NCI-H748 (cell line): ENCODE measurements around the gene RASSF8.

Source experiments
- DNase-seq: peaks from one replicate; lab custom pipeline; 2025; ENCODE audit not compliant: unreplicated experiment; lab: John Stamatoyannopoulos, UW

The RASSF8 gene

DNA sequence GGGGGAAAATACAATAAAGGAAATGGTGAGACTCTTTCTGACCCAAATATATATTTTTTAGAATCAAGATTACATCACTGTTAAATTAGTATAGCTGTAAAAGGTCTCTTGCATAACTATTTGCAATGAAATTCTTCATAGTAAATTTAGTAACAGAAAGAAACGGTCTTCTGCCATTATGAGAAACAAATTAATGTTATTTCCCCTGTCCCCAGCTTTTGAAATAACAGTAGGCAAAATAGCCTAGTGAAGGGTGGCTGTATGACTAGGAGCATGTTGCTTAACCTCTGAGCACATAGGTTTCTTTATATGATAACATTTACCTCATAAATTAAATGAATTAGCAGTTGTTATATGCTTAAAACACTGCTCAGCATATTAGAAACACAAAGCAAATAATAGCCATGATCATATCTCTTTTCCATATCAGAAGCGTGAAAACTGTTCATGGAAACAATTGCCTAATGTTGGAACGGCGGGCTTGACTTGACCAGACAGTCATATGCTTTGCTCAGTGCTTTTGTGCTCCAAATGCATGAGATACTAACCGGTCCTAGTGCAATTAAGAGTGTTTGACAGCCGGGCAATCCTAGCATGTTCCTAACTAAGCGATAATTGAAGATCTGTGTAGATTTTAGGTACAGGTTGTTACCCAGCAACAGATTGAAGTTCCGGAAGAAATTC, 142.3 kb downstream of the RASSF8 start:
- no peak for DNase-seq

DNA sequence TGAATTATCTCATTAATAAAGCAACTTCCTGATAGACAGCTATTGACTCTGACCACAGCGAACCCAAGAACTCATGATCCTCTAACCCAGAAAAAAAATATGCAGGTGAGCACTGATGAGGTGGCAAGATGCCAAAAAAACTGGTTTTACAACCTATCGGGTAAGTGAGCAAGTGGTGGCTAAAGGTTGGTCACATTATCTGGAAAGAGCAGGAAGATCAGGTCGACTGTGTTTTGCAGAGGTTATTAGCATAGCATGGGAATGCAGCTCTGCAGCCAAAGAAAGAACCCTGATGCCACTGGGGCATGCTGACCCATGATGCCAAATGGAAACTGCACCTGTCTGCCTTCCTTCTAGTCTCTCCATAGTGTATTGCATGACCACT, 142.9 kb downstream of the RASSF8 start:
- DNase-seq: peak; percentile 92

DNA sequence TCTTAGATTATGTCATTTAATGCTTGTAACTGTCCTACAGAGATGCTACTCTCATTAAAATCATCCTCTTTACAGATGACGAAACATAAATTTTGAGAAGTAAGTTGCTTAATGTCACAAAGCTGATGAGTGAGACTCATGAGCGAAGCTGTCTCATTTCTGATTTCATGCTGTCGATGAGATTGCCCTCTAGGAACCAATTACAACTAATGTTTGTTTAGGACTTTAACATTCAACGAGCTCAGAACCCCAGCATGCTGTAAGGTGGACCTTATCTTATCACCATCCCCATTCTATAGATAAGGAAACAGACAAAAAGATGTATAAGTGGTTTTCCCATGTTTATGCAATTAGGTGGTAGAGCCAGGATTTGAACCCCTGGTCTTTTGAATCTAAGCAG, 143.3 kb downstream of the RASSF8 start:
- no peak for DNase-seq

DNA sequence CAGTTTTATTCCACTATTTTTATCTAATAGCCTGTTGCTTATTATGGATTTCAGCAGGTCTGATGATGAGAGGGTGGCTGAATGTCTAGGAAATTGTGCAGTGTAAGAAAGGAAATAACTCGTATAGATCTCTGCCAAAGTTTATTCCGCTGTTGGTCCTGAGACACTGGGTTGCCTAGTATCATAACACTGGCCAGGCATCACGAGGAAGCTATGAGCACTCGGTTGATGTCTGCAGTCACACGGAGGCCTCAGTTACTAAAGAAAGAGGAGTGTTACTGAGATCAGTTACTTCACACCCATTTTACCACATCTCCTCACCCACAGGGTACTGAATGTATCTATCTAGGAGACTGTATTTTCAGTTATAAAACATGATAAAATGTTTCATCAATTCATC, 144.5 kb downstream of the RASSF8 start:
- no peak for DNase-seq

DNA sequence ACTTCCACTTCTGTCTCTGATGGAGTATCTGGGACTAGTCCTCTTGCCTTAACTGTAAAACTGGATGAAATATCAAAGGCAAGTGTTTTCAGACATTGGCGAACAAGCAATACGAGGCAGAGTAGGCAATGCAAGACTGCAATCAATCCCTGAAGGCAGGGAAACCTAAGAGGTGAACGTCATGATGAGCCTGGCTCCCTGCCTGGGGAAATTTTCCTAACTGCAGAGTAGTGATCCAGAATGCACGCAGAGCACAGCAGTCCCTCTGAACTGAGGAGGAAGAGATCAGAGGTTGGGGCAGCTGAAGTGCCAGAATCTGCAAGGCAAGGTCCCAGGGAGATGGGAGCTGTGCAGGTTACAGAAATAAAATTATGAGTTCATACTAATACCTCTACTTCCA, 147.9 kb downstream of the RASSF8 start:
- no peak for DNase-seq

DNA sequence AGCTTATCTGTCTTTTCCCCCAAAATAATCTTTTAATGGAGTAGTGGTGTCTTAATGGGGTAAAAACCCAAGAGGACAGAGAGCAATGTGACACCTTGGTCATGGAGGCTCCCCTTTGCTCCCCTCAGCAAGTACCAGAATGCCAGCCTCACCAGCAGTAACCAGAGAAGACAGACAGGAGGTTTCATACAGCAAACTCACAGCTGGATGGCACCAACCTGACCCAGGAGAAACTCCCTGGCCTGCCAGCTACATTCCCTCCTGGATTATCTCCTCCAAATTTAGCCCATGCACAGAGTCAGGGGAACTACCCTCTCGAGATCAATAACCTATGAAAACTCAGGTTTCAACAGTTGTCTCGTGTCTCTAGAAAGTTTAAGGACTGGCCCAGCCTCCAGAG, 150.4 kb downstream of the RASSF8 start:
- DNase-seq: no peak

DNA sequence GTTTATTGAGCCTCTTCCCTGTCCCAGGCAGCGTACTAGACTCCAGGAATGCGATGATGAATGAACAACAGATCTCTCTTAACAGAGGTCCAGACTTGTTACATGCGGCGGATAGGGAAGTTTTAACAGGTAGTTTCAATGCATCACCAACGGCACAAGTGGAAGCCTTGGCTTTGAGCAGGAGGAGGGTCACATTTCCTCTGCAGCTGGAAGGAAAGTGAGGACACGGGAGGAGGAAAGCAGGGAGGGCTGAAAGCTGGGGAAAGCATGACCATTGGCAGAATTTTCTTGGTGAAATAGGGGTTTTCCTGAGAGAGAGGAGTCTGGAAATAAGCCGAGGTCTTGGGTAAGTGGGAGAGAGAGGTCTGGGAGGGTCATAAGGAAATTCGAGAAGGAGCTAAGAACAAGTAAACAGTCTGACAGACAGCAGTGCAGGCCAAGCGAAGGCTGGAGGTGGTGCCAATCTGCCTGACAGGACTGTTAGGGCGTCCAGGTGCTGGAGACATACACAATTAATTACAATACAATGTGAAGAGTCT, 150.9 kb downstream of the RASSF8 start:
- peak; percentile 37 for DNase-seq

DNA sequence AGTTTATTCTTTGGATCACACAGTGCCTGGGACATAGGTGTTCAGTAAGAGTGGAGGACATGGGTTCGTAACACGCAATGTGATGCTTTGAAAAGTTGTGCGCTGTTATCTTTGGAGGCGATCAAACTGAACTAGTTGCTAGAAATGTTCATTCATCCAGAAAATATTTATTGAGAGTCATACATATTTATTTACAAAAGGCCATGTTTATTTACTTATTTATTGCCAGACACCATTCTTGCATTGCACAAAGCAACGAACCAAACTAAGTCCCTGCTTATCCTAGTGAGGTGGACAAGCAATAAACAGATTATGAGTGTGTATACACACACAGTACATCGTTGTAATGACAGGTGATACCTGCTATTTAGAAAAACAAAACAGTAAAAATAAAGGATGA, 153.8 kb downstream of the RASSF8 start:
- no peak for DNase-seq

DNA sequence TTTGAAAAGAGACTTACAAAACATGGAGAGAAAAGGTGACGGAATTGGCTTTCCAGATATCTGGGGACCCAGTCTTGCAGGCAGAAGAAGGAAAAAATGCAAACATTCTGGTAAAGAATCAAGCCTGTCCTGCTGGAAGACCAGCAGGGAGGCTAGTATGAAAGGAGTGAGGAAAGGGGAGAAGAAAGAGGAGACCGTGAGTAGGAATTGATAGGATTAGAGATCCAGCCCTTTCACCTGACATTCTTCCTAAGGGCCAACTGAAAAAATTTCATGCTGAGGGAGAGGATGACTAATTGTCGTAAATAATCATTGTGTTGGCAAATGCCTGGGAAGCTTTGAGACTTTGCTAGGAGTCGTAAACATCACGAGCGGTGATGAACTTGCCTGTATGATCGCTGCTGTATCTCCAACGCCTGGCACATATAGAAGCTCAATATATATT, 154.2 kb downstream of the RASSF8 start:
- peak; percentile 80 for DNase-seq

DNA sequence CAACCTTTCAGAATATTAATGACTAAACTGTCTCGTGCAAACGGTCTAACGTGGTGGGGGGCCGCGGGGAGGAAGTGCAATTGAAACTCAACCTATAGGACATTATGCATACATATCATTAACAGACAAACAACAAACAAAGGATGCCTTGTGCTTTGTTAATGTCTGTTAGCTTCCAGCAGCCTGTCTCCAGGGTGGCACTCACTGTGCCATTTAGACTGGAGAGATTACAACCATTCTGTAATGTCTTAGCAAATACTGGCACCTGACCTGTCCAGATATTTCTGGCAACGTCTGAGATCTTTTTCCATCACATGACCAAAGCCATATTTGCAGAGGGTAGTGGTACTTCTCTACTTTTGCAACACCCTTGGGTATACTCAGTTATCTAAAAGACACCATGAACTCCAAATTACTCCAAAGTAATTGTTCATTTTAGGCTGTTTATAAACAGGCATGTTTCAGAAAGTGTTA, 154.7 kb downstream of the RASSF8 start:
- DNase-seq: peak; percentile 93

DNA sequence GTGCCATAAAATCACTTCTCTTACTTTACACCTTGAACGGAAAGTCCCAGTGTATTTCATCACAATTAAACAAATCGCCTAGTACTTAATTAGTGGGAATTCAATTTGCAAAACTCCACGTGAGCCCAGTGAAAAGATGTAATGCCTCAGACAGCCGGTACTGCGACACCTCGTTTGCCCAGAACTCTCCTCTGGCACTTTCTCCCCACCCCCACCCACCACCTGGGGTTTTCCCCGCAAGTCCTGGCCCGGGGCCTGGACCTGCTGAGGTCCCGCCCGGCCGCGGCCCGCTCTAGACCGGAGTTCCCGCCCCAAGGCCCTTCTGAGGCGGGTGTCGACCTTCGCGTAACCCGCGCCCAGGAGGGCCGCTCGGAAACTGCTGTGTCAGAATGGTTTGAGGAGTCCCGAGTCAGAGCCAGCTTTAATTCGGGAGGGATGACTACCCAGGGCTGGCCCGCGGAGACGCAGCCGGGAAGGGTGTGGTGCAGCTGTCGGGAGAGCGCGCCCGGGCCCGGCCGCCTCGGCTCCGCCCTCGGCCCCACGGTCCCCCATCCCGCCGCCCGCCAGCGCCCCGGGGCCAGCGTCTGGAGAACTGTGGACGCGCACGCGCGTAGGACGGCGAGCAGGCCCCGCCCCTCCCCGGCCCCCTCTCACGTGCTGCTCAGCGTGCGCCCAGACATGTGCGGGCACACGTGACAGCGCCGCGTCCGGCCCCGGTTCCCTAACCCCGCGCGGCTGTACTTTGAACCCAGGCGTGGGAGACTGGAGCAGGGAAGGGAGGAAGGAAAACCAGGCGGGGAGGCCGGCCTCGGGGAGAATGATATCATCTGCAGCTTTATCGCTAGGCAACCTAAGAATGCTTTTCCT, 155.6 kb downstream of the RASSF8 start:
- peak; percentile 76 for DNase-seq

DNA sequence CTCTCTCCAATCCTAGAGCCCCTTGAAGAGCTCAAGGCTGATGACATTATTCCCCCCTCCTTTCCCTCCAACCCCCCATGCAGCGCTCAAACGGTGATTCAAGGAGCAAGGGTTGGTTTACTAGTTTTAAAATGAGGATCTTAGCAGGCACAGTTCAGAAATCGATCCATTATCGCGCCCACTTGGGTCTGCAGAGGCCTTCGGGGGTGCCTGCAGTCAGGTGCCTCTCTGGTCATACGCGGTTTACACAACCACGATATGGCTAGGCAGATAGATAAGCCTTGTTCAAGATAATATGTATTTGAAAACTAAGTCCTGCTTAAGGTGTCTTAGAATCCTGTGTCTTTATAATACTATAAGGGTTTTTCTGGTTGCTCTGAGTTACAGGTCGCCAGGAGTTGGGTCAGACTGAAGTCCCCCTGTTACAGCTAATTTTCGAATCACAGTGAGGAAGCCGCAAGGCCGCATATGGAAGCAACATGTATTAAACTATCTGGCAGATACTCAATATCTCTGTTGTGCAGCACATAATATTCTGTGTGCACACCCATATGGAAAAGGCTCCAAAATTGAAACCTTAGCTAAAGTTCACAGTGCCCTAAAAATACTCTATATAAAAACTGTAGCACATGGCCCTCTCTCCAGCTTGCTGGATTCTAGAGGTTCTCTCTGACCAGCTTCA, 156.4 kb downstream of the RASSF8 start:
- no peak for DNase-seq

DNA sequence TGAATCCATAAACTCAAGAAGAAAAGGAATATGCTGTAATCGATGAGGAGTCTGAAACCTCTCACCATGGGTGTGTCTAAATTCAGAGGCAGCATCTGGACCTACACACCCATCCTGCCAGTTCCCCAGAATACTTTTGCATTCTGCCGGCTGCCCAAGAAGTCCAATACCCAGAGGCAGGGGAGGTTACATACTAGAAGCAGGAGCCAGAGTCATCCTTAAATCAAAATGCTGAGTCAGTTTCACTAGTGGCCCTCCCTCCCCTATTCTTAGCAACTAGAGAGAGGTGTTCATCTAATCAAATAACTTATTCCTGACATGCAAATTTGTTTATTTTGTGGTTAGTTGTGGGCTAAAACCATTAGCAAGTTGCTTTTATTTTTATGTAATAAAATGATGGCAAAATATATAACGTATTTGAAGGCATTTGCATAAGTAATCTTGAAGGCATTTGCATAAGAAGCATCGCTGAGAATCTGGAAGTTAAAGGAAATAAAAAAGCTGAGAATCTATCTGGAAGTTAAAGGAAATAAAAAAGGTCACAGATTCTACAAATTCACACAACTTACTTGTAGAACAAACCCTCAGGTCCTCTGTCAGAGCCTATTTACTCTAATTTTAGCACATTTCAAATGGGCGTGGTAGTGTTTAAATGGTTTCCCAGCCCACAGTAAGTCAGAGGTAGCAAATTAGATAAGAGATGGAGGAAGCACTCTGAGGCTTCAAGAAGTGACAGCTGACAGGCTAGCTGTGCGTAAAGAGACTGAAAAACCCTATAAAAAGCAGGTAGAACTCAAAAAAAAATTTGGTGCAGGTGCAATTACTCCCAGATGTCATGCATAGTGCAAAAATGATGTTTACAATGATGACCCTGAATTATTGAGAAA, 158.6 kb downstream of the RASSF8 start:
- DNase-seq: peak; percentile 9

DNA sequence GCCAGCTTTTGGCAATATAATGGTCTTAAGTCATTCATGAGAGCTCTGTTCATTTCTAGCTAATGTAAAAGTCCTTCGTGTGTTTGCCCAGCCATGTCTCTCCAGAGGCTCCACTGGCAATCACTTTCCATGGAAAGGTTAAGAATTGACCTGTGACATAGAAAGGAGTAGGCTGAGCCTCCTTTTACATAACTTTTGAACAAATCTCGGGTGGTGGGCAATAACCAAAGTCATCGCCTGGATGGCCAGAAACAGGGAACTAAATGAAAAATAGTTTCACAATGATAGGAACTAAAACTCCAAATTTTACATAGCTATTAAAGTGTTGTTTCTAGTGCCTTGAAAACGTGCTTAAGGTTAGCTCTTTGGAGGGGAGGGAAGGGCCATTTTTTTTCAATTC, 159.8 kb downstream of the RASSF8 start:
- DNase-seq: no peak

DNA sequence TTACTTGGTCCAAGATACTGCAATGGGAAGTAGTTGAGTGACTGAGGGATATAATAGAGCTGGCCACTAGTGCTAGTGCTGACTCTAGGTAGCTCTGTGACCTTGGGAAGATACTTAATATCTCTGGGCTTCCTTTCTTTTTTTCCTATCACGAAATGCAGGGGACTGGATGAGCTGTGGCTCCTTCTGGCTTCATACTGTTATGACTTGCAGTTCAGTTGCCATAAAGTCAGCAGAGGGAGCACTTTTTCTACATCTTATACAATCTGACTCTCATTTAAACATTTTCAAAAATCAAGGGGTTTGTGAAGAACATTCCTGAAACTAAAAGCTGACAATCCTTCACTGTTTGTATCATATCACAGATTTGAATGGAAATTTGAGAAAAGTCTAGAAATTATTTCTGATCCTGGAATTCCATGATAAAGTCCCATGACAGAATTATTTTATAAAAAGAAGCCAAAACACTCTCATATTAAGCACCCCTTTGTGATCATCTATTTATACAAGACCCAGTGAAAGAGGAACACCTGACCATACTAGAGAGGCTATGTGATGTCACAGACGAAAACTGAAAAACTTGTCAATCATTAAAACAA, 161.0 kb downstream of the RASSF8 start:
- peak; percentile 46 for DNase-seq

DNA sequence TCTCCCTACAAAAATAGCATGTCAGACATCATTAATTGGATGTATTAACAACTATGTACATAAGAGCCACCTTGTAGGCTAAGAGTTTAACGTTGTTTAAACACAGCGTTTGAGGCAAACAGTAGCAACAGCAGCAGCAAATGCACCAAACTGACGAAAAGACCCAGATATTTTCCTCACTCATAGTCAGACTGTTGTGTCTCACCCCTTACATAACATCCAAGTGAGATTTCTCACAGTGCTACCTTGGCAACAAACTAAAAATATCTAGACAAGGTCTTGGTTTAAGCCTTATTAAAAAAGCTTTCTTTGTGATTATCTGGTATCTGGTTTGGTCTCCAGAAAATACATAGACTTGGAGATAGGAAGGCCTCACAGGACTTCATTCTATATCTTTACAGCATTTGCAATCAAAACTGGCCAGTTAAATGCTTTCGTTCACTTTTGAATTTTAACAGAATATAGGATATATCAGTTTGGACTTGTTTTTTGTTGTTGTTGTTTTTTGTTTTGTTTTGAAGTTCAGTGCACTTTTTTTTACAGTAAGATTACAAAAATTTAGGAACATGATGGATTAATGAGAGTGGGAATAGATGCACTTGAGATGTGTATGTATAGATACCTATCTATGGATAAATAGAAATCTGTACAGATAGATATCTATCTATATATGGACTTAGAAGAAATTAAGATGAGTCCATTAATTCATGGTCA, 162.2 kb downstream of the RASSF8 start:
- DNase-seq: no peak

DNA sequence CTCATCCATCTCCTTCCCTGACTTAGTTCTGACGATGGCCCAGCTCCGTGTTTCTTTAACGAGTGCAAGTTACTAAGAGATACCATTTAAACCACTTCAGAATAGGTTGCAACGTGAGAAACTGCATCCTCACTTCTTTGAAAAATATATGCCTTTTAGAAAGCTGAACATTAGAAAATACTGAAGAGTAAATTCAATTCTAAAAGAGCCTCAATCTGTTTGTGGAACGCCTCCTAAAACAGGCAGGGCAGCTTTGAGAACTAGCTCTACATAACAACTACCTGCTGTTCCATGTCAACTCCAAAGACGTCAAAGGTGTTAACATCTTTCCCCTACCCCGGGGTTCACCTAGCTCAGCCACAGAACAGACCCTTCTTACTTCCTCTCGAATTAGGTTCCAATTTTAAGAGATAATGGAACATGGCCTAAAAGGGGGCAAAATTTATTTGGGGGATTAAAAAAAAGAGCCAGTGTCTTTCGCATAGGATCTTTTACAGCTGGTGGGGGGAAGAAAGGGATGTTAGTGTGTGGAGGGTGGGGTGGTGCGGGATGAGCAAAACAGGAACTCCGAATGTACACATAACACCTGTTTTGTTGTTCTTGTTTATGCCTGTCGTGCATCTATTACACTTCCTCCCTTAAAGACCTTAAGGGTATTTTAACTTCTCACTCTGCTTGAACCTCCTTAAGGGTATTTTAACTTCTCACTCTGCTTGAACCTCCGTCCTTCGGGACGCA, 163.0 kb downstream of the RASSF8 start:
- DNase-seq: no peak

DNA sequence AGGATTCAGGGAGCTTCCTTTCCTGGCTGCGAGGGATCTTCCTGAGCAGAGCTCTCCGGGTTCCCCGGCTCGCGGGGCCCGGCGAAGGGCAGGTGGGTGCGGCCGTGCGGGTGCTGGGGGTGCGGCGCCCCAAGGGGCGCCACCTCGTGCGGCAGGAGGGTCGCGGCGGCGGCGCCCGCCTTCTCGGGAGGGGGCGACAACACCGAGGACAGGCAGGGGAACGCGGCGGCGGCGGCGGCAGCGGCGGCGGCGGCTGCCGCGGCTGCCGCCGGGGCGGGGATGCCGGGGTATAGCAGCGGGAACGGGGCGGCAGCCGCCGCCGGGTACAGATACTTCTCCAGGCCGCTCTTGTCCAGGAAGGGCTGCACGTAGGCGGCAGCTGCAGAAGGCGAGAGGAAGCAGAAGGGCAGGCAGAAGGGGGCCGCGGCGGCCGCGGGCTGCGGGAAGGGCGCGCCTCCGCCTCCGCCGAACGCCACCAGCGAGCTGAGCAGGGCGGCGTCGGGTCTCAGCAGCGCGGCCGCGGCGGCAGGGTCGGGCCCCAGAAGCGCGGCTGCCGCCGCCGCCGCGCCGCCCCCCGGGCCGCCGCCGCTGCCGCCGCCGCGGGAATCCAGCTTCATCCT, 163.7 kb downstream of the RASSF8 start:
- DNase-seq: peak; percentile 52
